Measurements from ENCODE around the gene PPFIBP1. TPM values are rescaled to one million over a fixed set of nuclear protein-coding genes. Genes with fewer than 3 reads are reported as not detected.

The PPFIBP1 gene
- total and polyA plus RNA-seq, 2 of the 8 experiments (the other 6 are each of a cell fraction or from before 2014, with no cell fraction given), result 7.7 to 31.3 TPM

- H3K4me2 ChIP-seq (ENCODE audit: insufficient read depth in 1 of 2, low read depth in 2 of 2, low read length in 2 of 2), result no peak overlapping the region
- no peak for FAIRE-seq
- POLR2A ChIA-PET (ENCODE audit: partially characterized antibody), result interaction anchor here (1.0 kb wide), 1 partner anchor 20 kb away, joined by 3 read pairs; no protein-coding TSS in a partner anchor
Observed at GRCh38 chr12:27593266-27593665, 69.3 kb downstream of the PPFIBP1 start.

More at GRCh38 chr12:27593266-27593665, 69.3 kb downstream of the PPFIBP1 start:
- no peak overlapping the region for H3K23ac ChIP-seq (ENCODE audit: insufficient read length)
- H2BK12ac ChIP-seq (ENCODE audit: low read depth, low read length), result no peak overlapping the region
- no peak for DNase-seq (ENCODE audit: low read depth in 1 of 2, low spot score in 2 of 2)
- no peak overlapping the region for H3K4me3 ChIP-seq (ENCODE audit: extremely low read depth in 1 of 4, insufficient read depth in 2 of 4, low read depth in 3 of 4, low read length in 4 of 4)
- no peaks in the 10 kb centered on the region for H3K79me1 ChIP-seq (ENCODE audit: low read depth, low read length)
- no peak overlapping the region for H2AFZ ChIP-seq (ENCODE audit: low read length)
- H4K5ac ChIP-seq (ENCODE audit: insufficient read length, low read depth, low read length), result no peak overlapping the region
- H3K9ac ChIP-seq (replicated peaks in 1 of 4; ENCODE audit: extremely low read depth in 1 of 4, low read depth in 3 of 4, low read length in 3 of 4), result no peak overlapping the region
- no peaks in the 10 kb centered on the region for H3K9me3 ChIP-seq (ENCODE audit: insufficient read depth in 2 of 2, low read depth in 1 of 2, low read length in 1 of 2)
- H3K27ac ChIP-seq (ENCODE audit: low read depth, low read length), result no peak overlapping the region
- H4K91ac ChIP-seq (replicated peaks; ENCODE audit: insufficient read length, low read length), result no peak overlapping the region
- no peaks in the 10 kb centered on the region for H3K79me2 ChIP-seq (ENCODE audit: control insufficient read depth in 1 of 2, insufficient read depth in 2 of 2, low read length in 2 of 2)
- H2BK120ac ChIP-seq (replicated peaks; ENCODE audit: low read depth, low read length), result no peak overlapping the region
- CTCF ChIA-PET (ENCODE audit: partially characterized antibody), result no interaction called here
- H3K4ac ChIP-seq (replicated peaks; ENCODE audit: insufficient read length, low read depth, low read length), result no peak overlapping the region
- H2BK20ac ChIP-seq (ENCODE audit: low read length), result no peak overlapping the region
- H3K14ac ChIP-seq (ENCODE audit: insufficient read length), result no peak overlapping the region
- no peak overlapping the region for H3K18ac ChIP-seq (ENCODE audit: extremely low read depth, low read length)
- no peaks in the 10 kb centered on the region for H3K27me3 ChIP-seq (replicated peaks in 1 of 4; ENCODE audit: control insufficient read depth in 3 of 4, extremely low read depth in 1 of 4, insufficient read depth in 3 of 4, low read length in 3 of 4)
- no peak overlapping the region for H2BK5ac ChIP-seq (ENCODE audit: low read depth, low read length)
- peaks cover 0 to 2% of the 10 kb centered on the region in 2 experiments for H4K20me1 ChIP-seq (replicated peaks in 1 of 2; ENCODE audit: control insufficient read depth in 1 of 2, insufficient read depth in 2 of 2, low read length in 2 of 2)
- H3K23me2 ChIP-seq (ENCODE audit: low read depth, low read length), result no peaks in the 10 kb centered on the region
- no peak for TF ChIP-seq CBX8 (IDR thresholded peaks at IDR 0.05; ENCODE audit: borderline replicate concordance, low read depth, low read length)
- TF ChIP-seq SIRT6 (IDR thresholded peaks at IDR 0.05; ENCODE audit: low read length), result no peak
- no peak for TF ChIP-seq YY1 (IDR thresholded peaks at IDR 0.05; ENCODE audit: low read depth, low read length)
- no peak for TF ChIP-seq FOSL1 (IDR thresholded peaks at IDR 0.05; ENCODE audit: insufficient read depth, low read depth, low read length)
- TF ChIP-seq NANOG (IDR thresholded peaks at IDR 0.05; ENCODE audit: insufficient read depth, low read depth, low read length, poor library complexity, severe bottlenecking), result no peak
- TF ChIP-seq SP2 (IDR thresholded peaks at IDR 0.05; ENCODE audit: low read length), result no peak
- TF ChIP-seq PHF8 (conservative IDR thresholded peaks at IDR 0.05; ENCODE audit: low read depth, low read length), result no peak
- no peak for TF ChIP-seq SIX5 (IDR thresholded peaks at IDR 0.05; ENCODE audit: low read depth, low read length)
- no peak for TF ChIP-seq KDM1A (IDR thresholded peaks at IDR 0.05; ENCODE audit: borderline replicate concordance, low read length)
- TF ChIP-seq CTCF (IDR thresholded peaks at IDR 0.05; ENCODE audit: control extremely low read depth in 1 of 3, insufficient read depth in 1 of 3, low read depth in 1 of 3, low read length in 3 of 3), result no peak
- WGBS, 2 experiments (ENCODE audit: extremely low coverage in 1 of 2, insufficient coverage in 1 of 2, insufficient read length in 1 of 2, insufficient replicate concordance in 2 of 2, low coverage in 1 of 2, low lambda C conversion rate in 2 of 2, missing lambda C conversion rate in 1 of 2), result 96% methylated on average over 4 of the region's 4 CpGs; no CpG with 5 or more reads in 1 of the 2 experiments
- H3K4me1 ChIP-seq (replicated peaks in 1 of 4; ENCODE audit: control insufficient read depth in 3 of 4, insufficient read depth in 4 of 4, low read length in 3 of 4), result peaks cover 0 to 3% (median 0%) of the 10 kb centered on the region in 4 experiments; a peak in 1 of 7 replicates
- no peaks in the 10 kb centered on the region for H3K36me3 ChIP-seq (ENCODE audit: control insufficient read depth in 2 of 4, insufficient read depth in 4 of 4, low read length in 3 of 4)
- H4K8ac ChIP-seq (ENCODE audit: extremely low read depth, insufficient read depth, low read length), result no peak overlapping the region
- no peak overlapping the region for H2BK15ac ChIP-seq (ENCODE audit: low read length)
- no peak overlapping the region for H3K56ac ChIP-seq (replicated peaks; ENCODE audit: insufficient read length, low read depth, low read length)
- H2AK5ac ChIP-seq (ENCODE audit: low read depth, low read length), result no peak overlapping the region

Measured in H1 (cell line).